SK-N-SH treated with all-trans-retinoic acid at 6 μM for 48 hours (cell line): ENCODE results near the gene TMIE.
"Not testable (repeated sequence)": the region's sequence is repeated elsewhere in the genome, so short reads cannot be mapped to it uniquely, and the experiment has no call there.

Source experiments
- ATAC-seq: fragments of 200-7000 bp; cut with Tn5 transposase; 3 replicates; pipeline ENCODE4 v1.9.1; 2020; ENCODE audit warnings: mild to moderate bottlenecking, moderate library complexity
- ARNTL ChIP-seq: fragments of 450-650 bp; formaldehyde crosslinking; IDR thresholded peaks from 2 replicates; pipeline ENCODE4 v1.5.0; 2020; ENCODE audit warnings: low read depth, mild to moderate bottlenecking, moderate library complexity, borderline replicate concordance
- BACH2 ChIP-seq: fragments of 250-450 bp; sonication (Bioruptor Pico); IDR thresholded peaks from 2 replicates; pipeline ENCODE4 v1.9.0; 2021; ENCODE audit warnings: mild to moderate bottlenecking, borderline replicate concordance
- CREB5 ChIP-seq: fragments of 250-450 bp; sonication (Bioruptor Pico); IDR thresholded peaks from 2 replicates; pipeline ENCODE4 v1.5.1; 2020; ENCODE audit warnings: low read depth, mild to moderate bottlenecking, moderate library complexity
- CSDC2 ChIP-seq: fragments of 250-450 bp; sonication (Bioruptor Pico); IDR thresholded peaks from 2 replicates; pipeline ENCODE4 v1.5.0; 2020; ENCODE audit warnings: mild to moderate bottlenecking, moderate library complexity
- CSRNP3 ChIP-seq: fragments of 250-450 bp; sonication (Bioruptor Pico); IDR thresholded peaks from 2 replicates; pipeline ENCODE4 v1.5.1; 2021; ENCODE audit warnings: mild to moderate bottlenecking, moderate library complexity
- ESRRG ChIP-seq: fragments of 250-450 bp; sonication (Bioruptor Pico); IDR thresholded peaks from 2 replicates; pipeline ENCODE4 v1.6.1; 2021; ENCODE audit warnings: mild to moderate bottlenecking
- GLIS3 ChIP-seq: fragments of 250-450 bp; sonication (Bioruptor Pico); IDR thresholded peaks from 2 replicates; pipeline ENCODE4 v1.5.0; 2020; ENCODE audit warnings: mild to moderate bottlenecking, moderate library complexity
- ISL1 ChIP-seq: fragments of 250-450 bp; sonication (Bioruptor Pico); IDR thresholded peaks from 2 replicates; pipeline ENCODE4 v2.1.2; 2022; ENCODE audit warnings: mild to moderate bottlenecking, moderate library complexity
- OSR1 ChIP-seq: fragments of 250-450 bp; sonication (Bioruptor Pico); IDR thresholded peaks from 2 replicates; pipeline ENCODE4 v1.8.0; 2022; ENCODE audit warnings: moderate library complexity, mild to moderate bottlenecking, inconsistent platforms
- PATZ1 ChIP-seq: fragments of 250-450 bp; sonication (Bioruptor Pico); IDR thresholded peaks from 2 replicates; pipeline ENCODE4 v1.8.0; 2020; ENCODE audit warnings: mild to moderate bottlenecking, moderate library complexity, borderline replicate concordance
- POU6F1 ChIP-seq: fragments of 250-450 bp; sonication (Bioruptor Pico); IDR thresholded peaks from 2 replicates; pipeline ENCODE4 v1.8.0; 2021; ENCODE audit warnings: low read depth, mild to moderate bottlenecking, moderate library complexity, borderline replicate concordance
- PPARA ChIP-seq: fragments of 250-450 bp; sonication (Bioruptor Pico); IDR thresholded peaks from 2 replicates; pipeline ENCODE4 v1.5.0; 2020; ENCODE audit warnings: mild to moderate bottlenecking, borderline replicate concordance
- RARB ChIP-seq: fragments of 250-450 bp; sonication (Bioruptor Pico); IDR thresholded peaks from 2 replicates; pipeline ENCODE4 v1.8.0; 2021; ENCODE audit warnings: mild to moderate bottlenecking, moderate library complexity
- TCF4 ChIP-seq: fragments of 250-450 bp; sonication (Bioruptor Pico); IDR thresholded peaks from 2 replicates; pipeline ENCODE4 v1.8.0; 2021; ENCODE audit warnings: mild to moderate bottlenecking, moderate library complexity, borderline replicate concordance
- TOX ChIP-seq: fragments of 250-450 bp; sonication (Bioruptor Pico); IDR thresholded peaks from 2 replicates; pipeline ENCODE4 v1.8.0; 2021; ENCODE audit warnings: mild to moderate bottlenecking, moderate library complexity, borderline replicate concordance
- ZC3H10 ChIP-seq: fragments of 250-450 bp; sonication (Bioruptor Pico); IDR thresholded peaks from 2 replicates; pipeline ENCODE4 v1.5.1; 2021; ENCODE audit warnings: mild to moderate bottlenecking, moderate library complexity
- ZFP3 ChIP-seq: fragments of 250-450 bp; sonication (Bioruptor Pico); IDR thresholded peaks from 2 replicates; pipeline ENCODE4 v1.5.0; 2020; ENCODE audit warnings: mild to moderate bottlenecking, moderate library complexity
- ZFP30 ChIP-seq: fragments of 450-650 bp; formaldehyde crosslinking; IDR thresholded peaks from 2 replicates; pipeline ENCODE4 v1.5.0; 2022; ENCODE audit warnings: mild to moderate bottlenecking, moderate library complexity
- ZNF565 ChIP-seq: fragments of 450-650 bp; formaldehyde crosslinking; conservative IDR thresholded peaks from 2 replicates; pipeline ENCODE4 v1.5.0; 2020; ENCODE audit warnings: low read depth, mild to moderate bottlenecking, moderate library complexity
- ZNF8 ChIP-seq: fragments of 450-650 bp; formaldehyde crosslinking; IDR thresholded peaks from 2 replicates; pipeline ENCODE4 v1.5.0; 2020; ENCODE audit warnings: mild to moderate bottlenecking, moderate library complexity

TMIE gene

GRCh38 chr3:46703013-46703520, 1.9 kb downstream of the TMIE start:
- TF ChIP-seq POU6F1 (CRISPR knock-in tag) (no peak), PATZ1 (CRISPR knock-in tag) (no peak), ZNF565 (CRISPR knock-in tag) (no peak), ESRRG (CRISPR knock-in tag) (no peak), TCF4 (CRISPR knock-in tag) (no peak), GLIS3 (CRISPR knock-in tag) (no peak), PPARA (no peak), CSDC2 (CRISPR knock-in tag) (no peak), ZNF8 (no peak), CSRNP3 (CRISPR knock-in tag) (no peak)
- TF ChIP-seq, all 23 proteins: peak for 0
- no peak for ATAC-seq

GRCh38 chr3:46704346-46704745, 3.2 kb downstream of the TMIE start:
- ATAC-seq, result not testable (repeated sequence)

GRCh38 chr3:46705022-46705530, 3.9 kb downstream of the TMIE start:
- TF ChIP-seq BACH2, result no peak
- TF ChIP-seq OSR1 (CRISPR knock-in tag), result no peak
- TF ChIP-seq CREB5 (CRISPR knock-in tag), result no peak
- TF ChIP-seq ZFP30, result no peak
- no peak for TF ChIP-seq CSRNP3 (CRISPR knock-in tag)
- no peak for TF ChIP-seq RARB
- TF ChIP-seq TOX (CRISPR knock-in tag), result no peak
- no peak for TF ChIP-seq POU6F1 (CRISPR knock-in tag)
- TF ChIP-seq ARNTL, result no peak
- TF ChIP-seq GLIS3 (CRISPR knock-in tag), result no peak
- TF ChIP-seq TCF4 (CRISPR knock-in tag), result no peak
- no peak for TF ChIP-seq ZFP3 (CRISPR knock-in tag)
- TF ChIP-seq ZNF565 (CRISPR knock-in tag), result no peak
- TF ChIP-seq ZNF8, result no peak
- TF ChIP-seq ISL1 (CRISPR knock-in tag), result no peak
- no peak for TF ChIP-seq ESRRG (CRISPR knock-in tag)
- TF ChIP-seq PATZ1 (CRISPR knock-in tag), result no peak
- TF ChIP-seq ZC3H10 (CRISPR knock-in tag), result no peak
- TF ChIP-seq, all 23 proteins: peak for 0
- peak; percentile 91 for ATAC-seq
